Measurements from ENCODE around the gene PLCL2. TPM values are rescaled to one million over a fixed set of nuclear protein-coding genes. Genes with fewer than 3 reads are reported as not detected.

The PLCL2 gene
- total RNA-seq, 1 experiment from 2014 or later: 3.0 TPM

DNA sequence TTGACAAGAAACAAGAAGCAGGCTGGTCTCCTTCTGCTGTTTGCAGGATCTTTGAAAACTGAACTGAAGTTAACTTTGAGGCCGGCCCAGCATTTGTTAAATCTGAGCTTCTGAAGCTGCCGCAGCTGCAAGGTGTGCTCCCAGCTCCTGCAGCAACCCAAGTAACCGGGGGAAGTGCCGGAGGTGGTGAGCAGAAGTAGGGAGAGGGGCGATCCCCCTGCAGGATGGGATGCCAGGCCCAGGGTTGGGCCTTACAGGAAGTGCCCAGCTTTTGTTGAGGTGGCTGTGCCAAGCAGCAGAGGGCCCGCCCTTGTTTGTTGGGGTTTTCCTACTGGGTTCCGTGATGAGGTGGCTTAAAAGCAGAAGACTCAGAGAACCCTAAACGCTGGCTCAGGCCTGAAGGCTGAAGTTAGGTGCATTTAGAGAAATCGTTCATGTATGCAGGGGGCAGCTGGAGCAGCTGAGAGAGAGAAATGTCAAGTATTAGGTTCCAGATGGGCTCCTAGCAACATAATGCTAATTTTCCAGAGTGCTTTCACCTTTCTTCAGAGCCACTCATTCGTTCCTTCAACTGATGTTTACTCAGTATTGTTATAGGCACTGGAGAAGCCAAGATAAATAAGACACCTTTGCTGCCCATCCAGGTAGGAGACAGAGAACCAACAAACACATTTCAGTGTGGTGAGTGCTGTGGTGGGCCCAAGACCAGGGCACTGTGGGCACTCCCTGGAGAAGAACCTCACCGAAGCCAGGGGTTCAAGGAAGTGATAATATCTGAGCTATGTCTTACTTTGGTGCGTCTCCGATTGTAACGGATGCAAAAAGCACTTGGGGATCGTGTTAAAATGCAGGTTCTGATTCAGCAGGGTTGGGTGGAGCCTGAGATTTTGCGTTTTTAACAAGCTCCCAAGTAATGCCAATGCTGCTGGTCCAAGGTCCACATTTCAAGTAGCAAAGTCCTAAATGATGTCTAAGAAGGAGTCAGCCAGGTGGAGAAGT, 42.2 kb upstream of the PLCL2 start:
- ChIA-PET CTCF (interaction anchor here (0.5 kb wide), 1 partner anchor 14 kb away, joined by 11 read pairs; no protein-coding TSS in a partner anchor), POLR2A (no interaction called here)
- Histone ChIP-seq H3K9me3 (ENCODE audit: control insufficient read depth, insufficient read depth, low read depth, low read length) (no peaks in the 10 kb centered on the region), H3K27me3 (ENCODE audit: control insufficient read depth, insufficient read depth, low read length) (no peaks in the 10 kb centered on the region), H3K4me1 (ENCODE audit: control insufficient read depth, insufficient read depth, low read length) (no peaks in the 10 kb centered on the region; the same call in 1 of the 2 replicates), H3K36me3 (ENCODE audit: control insufficient read depth, insufficient read depth, low read length) (no peaks in the 10 kb centered on the region), H3K27ac (ENCODE audit: low read length) (no peak overlapping the region), H3K4me3 (ENCODE audit: low read depth in 2 of 2, low read length in 2 of 2) (no peak overlapping the region)
- no TSS peak for BruUV-seq (replicated peaks)
- no peak for TF ChIP-seq SIN3A (IDR thresholded peaks at IDR 0.05; ENCODE audit: borderline replicate concordance, insufficient read depth, low read depth, low read length)
- TF ChIP-seq TCF7L2 (IDR thresholded peaks at IDR 0.05; ENCODE audit: low read depth, low read length): no peak
- TF ChIP-seq POLR2AphosphoS5 (IDR thresholded peaks at IDR 0.05; ENCODE audit: low read depth, low read length): no peak
- DNase-seq (ENCODE audit: low read depth, low spot score) (no peak), ATAC-seq (no peak)
- in situ Hi-C loops (cut with HindIII; ENCODE audit: low pct_unique_long_range_greater_than_20kb, low sequenced_read_pairs) (no loop called here), intact Hi-C loops (cut with micrococcal nuclease; ENCODE audit: unreplicated experiment) (no loop called here)

DNA sequence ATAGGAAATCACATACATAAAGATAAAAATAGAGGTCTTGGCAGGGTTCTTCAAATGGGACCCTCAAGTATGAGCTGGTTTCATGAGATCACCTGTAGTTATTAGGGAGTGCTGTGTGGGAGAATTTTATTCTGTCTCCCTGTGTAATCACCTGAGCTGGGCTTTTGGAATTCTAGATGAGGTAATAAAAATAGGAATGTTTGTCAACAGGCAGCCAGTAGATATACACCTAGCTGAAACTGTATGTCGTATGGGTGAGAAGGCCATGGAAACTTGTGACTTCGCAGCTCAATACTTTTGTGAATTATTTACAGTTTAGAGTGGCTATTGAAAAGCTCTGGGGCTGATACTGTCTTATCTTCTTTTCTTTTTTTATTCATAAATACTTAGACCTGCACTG, 40.5 kb upstream of the PLCL2 start:
- Histone ChIP-seq H3K27ac (ENCODE audit: low read length) (no peak overlapping the region), H3K9me3 (ENCODE audit: control insufficient read depth, insufficient read depth, low read depth, low read length) (no peaks in the 10 kb centered on the region), H3K27me3 (ENCODE audit: control insufficient read depth, insufficient read depth, low read length) (no peaks in the 10 kb centered on the region), H3K4me1 (ENCODE audit: control insufficient read depth, insufficient read depth, low read length) (no peaks in the 10 kb centered on the region; the same call in 1 of the 2 replicates), H3K4me3 (ENCODE audit: low read depth in 2 of 2, low read length in 2 of 2) (no peak overlapping the region), H3K36me3 (ENCODE audit: control insufficient read depth, insufficient read depth, low read length) (no peaks in the 10 kb centered on the region)
- TF ChIP-seq SIN3A (IDR thresholded peaks at IDR 0.05; ENCODE audit: borderline replicate concordance, insufficient read depth, low read depth, low read length) (no peak), TCF7L2 (IDR thresholded peaks at IDR 0.05; ENCODE audit: low read depth, low read length) (no peak), POLR2AphosphoS5 (IDR thresholded peaks at IDR 0.05; ENCODE audit: low read depth, low read length) (no peak)
- TF ChIP-seq, protein P1, sequence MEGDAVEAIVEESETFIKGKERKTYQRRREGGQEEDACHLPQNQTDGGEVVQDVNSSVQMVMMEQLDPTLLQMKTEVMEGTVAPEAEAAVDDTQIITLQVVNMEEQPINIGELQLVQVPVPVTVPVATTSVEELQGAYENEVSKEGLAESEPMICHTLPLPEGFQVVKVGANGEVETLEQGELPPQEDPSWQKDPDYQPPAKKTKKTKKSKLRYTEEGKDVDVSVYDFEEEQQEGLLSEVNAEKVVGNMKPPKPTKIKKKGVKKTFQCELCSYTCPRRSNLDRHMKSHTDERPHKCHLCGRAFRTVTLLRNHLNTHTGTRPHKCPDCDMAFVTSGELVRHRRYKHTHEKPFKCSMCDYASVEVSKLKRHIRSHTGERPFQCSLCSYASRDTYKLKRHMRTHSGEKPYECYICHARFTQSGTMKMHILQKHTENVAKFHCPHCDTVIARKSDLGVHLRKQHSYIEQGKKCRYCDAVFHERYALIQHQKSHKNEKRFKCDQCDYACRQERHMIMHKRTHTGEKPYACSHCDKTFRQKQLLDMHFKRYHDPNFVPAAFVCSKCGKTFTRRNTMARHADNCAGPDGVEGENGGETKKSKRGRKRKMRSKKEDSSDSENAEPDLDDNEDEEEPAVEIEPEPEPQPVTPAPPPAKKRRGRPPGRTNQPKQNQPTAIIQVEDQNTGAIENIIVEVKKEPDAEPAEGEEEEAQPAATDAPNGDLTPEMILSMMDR (IDR thresholded peaks at IDR 0.05): no peak
- TF ChIP-seq, protein P2, sequence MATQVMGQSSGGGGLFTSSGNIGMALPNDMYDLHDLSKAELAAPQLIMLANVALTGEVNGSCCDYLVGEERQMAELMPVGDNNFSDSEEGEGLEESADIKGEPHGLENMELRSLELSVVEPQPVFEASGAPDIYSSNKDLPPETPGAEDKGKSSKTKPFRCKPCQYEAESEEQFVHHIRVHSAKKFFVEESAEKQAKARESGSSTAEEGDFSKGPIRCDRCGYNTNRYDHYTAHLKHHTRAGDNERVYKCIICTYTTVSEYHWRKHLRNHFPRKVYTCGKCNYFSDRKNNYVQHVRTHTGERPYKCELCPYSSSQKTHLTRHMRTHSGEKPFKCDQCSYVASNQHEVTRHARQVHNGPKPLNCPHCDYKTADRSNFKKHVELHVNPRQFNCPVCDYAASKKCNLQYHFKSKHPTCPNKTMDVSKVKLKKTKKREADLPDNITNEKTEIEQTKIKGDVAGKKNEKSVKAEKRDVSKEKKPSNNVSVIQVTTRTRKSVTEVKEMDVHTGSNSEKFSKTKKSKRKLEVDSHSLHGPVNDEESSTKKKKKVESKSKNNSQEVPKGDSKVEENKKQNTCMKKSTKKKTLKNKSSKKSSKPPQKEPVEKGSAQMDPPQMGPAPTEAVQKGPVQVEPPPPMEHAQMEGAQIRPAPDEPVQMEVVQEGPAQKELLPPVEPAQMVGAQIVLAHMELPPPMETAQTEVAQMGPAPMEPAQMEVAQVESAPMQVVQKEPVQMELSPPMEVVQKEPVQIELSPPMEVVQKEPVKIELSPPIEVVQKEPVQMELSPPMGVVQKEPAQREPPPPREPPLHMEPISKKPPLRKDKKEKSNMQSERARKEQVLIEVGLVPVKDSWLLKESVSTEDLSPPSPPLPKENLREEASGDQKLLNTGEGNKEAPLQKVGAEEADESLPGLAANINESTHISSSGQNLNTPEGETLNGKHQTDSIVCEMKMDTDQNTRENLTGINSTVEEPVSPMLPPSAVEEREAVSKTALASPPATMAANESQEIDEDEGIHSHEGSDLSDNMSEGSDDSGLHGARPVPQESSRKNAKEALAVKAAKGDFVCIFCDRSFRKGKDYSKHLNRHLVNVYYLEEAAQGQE (IDR thresholded peaks at IDR 0.05; ENCODE audit: insufficient read depth in 1 of 2, low read depth in 2 of 2, low read length in 1 of 2): no peak
- CTCF ChIA-PET: no interaction called here
- DNase-seq (ENCODE audit: low read depth, low spot score) (no peak), ATAC-seq (no peak)
- POLR2A ChIA-PET: no interaction called here
- intact Hi-C loops (cut with micrococcal nuclease; ENCODE audit: unreplicated experiment) (no loop called here), in situ Hi-C loops (cut with HindIII; ENCODE audit: low pct_unique_long_range_greater_than_20kb, low sequenced_read_pairs) (no loop called here)
- no TSS peak for BruUV-seq (replicated peaks)

Data from Panc1 (cell line).